AG08396 (cell line): ENCODE measurements around the gene SOX13.
"Not testable (repeated sequence)": the region's sequence is repeated elsewhere in the genome, so short reads cannot be mapped to it uniquely, and the experiment has no call there.

Experiments used
- DNase-seq: peaks from one replicate; pipeline ENCODE4 v3.0.0; 2012; ENCODE audit warnings: low spot score, mixed read lengths

Gene SOX13

GRCh38 chr1:204087893-204088528 lies 15.1 kb downstream of the SOX13 start:
- no peak for DNase-seq

GRCh38 chr1:204088596-204088995 lies 15.7 kb downstream of the SOX13 start:
- no peak for DNase-seq

GRCh38 chr1:204089044-204089751 lies 16.3 kb downstream of the SOX13 start:
- no peak for DNase-seq

GRCh38 chr1:204090132-204090531 lies 17.2 kb downstream of the SOX13 start:
- not testable (repeated sequence) for DNase-seq

- no peak for DNase-seq
These were observed 18.2 kb downstream of the SOX13 start for GRCh38 chr1:204091066-204091465.

- DNase-seq = no peak
These were observed 18.9 kb downstream of the SOX13 start for GRCh38 chr1:204091787-204092312.

GRCh38 chr1:204092632-204093420 lies 19.9 kb downstream of the SOX13 start:
- no peak for DNase-seq

GRCh38 chr1:204093421-204093717 lies 20.5 kb downstream of the SOX13 start:
- no peak for DNase-seq

- no peak for DNase-seq
These were observed 20.9 kb downstream of the SOX13 start for GRCh38 chr1:204093781-204094180.

GRCh38 chr1:204094313-204094729 lies 21.4 kb downstream of the SOX13 start:
- no peak for DNase-seq

GRCh38 chr1:204094856-204095634 lies 22.1 kb downstream of the SOX13 start:
- DNase-seq = no peak

GRCh38 chr1:204096931-204097330 lies 24.0 kb downstream of the SOX13 start:
- DNase-seq = no peak

GRCh38 chr1:204098683-204099082 lies 25.8 kb downstream of the SOX13 start:
- no peak for DNase-seq

- not testable (repeated sequence) for DNase-seq
These were observed 26.8 kb downstream of the SOX13 start for GRCh38 chr1:204099754-204100153.

- DNase-seq = no peak
These were observed 29.2 kb downstream of the SOX13 start for GRCh38 chr1:204102029-204102611.

- DNase-seq = no peak
These were observed 30.0 kb downstream of the SOX13 start for GRCh38 chr1:204102739-204103430.

- no peak for DNase-seq
These were observed 30.5 kb downstream of the SOX13 start for GRCh38 chr1:204103431-204103741.

GRCh38 chr1:204104331-204105130 lies 31.6 kb downstream of the SOX13 start:
- DNase-seq = no peak

- no peak for DNase-seq
These were observed 32.2 kb downstream of the SOX13 start for GRCh38 chr1:204105131-204105515.

GRCh38 chr1:204106825-204107224 lies 33.9 kb downstream of the SOX13 start:
- DNase-seq = no peak
